ENCODE data around the gene TXLNB. TPM values are rescaled to one million over a fixed set of nuclear protein-coding genes. Genes with fewer than 3 reads are reported as not detected.

TXLNB gene
- total RNA-seq, 1 donor from 2014 or later = 0.05 TPM

DNA sequence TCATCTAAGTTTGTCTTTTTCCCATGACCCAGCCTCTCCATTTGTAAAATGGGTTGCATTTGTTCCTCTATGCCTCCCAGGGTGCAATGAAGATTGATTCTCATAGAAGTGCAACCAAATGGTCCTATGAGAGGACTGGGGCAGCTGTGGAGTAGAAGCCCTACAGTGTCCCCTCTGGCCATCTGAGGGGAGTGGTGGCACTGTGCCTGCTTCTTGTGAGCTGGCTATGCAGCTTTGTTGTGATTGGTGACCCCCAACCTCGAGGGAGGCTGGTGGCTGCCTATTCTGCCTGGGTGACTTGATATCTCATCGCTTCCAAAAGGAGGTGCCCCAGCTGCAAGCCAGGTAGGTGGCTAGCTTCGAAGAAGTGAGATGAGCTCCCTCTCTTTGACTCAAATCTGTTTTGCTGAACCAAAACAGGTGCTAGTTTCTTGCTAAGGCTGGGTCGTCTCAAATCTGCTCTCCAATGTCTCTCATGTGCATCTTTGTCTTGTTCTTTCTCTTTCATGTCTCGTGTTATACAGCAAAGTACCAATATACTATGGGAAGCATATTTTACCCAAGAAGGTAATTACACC is 33.9 kb downstream of the TXLNB start:
- no peak for DNase-seq (ENCODE audit: low spot score)
- H3K4me1 Mint-ChIP-seq (ENCODE audit: low read depth) = peaks cover 15% of the 10 kb centered on the region
- no peaks in the 10 kb centered on the region for H3K36me3 Mint-ChIP-seq (ENCODE audit: low read depth)
- TF ChIP-seq, protein P1, sequence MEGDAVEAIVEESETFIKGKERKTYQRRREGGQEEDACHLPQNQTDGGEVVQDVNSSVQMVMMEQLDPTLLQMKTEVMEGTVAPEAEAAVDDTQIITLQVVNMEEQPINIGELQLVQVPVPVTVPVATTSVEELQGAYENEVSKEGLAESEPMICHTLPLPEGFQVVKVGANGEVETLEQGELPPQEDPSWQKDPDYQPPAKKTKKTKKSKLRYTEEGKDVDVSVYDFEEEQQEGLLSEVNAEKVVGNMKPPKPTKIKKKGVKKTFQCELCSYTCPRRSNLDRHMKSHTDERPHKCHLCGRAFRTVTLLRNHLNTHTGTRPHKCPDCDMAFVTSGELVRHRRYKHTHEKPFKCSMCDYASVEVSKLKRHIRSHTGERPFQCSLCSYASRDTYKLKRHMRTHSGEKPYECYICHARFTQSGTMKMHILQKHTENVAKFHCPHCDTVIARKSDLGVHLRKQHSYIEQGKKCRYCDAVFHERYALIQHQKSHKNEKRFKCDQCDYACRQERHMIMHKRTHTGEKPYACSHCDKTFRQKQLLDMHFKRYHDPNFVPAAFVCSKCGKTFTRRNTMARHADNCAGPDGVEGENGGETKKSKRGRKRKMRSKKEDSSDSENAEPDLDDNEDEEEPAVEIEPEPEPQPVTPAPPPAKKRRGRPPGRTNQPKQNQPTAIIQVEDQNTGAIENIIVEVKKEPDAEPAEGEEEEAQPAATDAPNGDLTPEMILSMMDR (IDR thresholded peaks at IDR 0.05) = no peak
- H3K9me3 Mint-ChIP-seq (ENCODE audit: low read depth) = no peaks in the 10 kb centered on the region
- H3K27ac Mint-ChIP-seq (ENCODE audit: unreplicated experiment) = no peak overlapping the region
- H3K4me3 Mint-ChIP-seq (ENCODE audit: unreplicated experiment) = no peak overlapping the region
- peaks cover 2% of the 10 kb centered on the region for H3K27me3 Mint-ChIP-seq (ENCODE audit: low read depth)

DNA sequence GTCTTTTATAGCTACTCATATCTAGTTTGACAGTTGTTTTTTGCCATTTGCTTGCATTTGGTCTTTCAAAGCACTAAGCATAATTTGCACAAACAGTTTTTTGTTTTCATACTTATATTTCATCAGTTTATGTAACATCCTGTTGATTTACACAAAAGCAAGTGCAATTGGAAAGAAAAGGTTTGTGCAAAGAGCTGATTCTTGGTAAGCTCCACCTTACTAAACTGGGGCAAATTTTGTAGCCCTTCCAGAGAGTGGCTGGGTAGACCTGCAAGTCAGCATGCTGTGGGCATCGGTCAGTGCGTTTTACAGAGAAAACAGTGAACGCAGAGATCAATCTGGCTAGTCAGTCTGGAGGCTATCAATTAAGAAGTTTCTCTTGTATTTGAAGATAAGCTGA is 34.5 kb downstream of the TXLNB start:
- H3K4me1 Mint-ChIP-seq (ENCODE audit: low read depth) = peaks cover 15% of the 10 kb centered on the region

DNA sequence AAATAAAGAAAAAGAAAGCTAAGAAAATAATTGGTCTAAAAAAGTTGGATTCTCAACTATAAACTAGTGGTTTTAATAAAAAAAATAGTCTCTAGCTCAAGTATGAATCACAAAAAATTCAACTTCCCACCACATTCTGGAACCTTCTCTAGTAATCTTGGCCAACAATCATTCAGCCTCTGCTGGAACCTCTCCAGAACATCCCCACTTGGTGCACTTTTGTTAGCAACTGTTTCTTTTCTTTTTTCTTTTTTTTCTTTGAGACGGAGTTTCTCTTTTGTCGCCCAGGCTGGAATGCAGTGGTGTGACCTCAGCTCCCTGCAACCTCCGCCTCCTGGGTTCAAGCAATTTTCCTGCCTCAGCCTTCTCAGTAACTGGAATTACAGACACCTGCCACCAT is 35.7 kb downstream of the TXLNB start:
- TF ChIP-seq, protein P1 (IDR thresholded peaks at IDR 0.05) = no peak
- H3K4me3 Mint-ChIP-seq (ENCODE audit: unreplicated experiment) = no peak overlapping the region
- no peak for DNase-seq (ENCODE audit: low spot score)
- no peaks in the 10 kb centered on the region for H3K9me3 Mint-ChIP-seq (ENCODE audit: low read depth)
- H3K27me3 Mint-ChIP-seq (ENCODE audit: low read depth) = peaks cover 2% of the 10 kb centered on the region
- no peaks in the 10 kb centered on the region for H3K36me3 Mint-ChIP-seq (ENCODE audit: low read depth)
- H3K27ac Mint-ChIP-seq (ENCODE audit: unreplicated experiment) = peak overlapping the region; percentile 76
- H3K4me1 Mint-ChIP-seq (ENCODE audit: low read depth) = peaks cover 20% of the 10 kb centered on the region

More for the DNA sequence above, 34.5 kb downstream of the TXLNB start:
- Mint-ChIP-seq H3K27ac (ENCODE audit: unreplicated experiment) (no peak overlapping the region), H3K36me3 (ENCODE audit: low read depth) (no peaks in the 10 kb centered on the region), H3K4me3 (ENCODE audit: unreplicated experiment) (no peak overlapping the region), H3K9me3 (ENCODE audit: low read depth) (no peaks in the 10 kb centered on the region), H3K27me3 (ENCODE audit: low read depth) (peaks cover 2% of the 10 kb centered on the region)
- DNase-seq (ENCODE audit: low spot score) = no peak
- TF ChIP-seq, protein P1 (IDR thresholded peaks at IDR 0.05) = no peak

DNA sequence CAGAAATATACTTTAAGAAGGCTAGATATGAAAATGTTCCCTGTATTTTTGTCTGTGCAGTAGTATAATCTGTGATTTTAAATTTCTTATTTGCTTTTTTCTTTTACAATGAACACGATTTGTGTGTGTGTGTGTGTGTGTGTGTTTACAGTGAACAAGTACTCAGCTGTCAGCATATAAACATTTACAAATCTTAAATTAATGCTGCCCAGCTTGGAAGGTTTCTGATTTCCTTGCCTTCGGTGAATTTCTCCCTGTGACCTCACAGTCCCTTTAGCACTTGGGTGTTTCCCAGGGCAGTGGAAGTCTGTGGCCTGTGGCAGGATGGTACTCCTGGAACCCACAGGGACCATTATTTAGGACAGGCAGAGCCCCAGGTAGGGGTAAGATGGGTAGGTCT is 37.6 kb downstream of the TXLNB start:
- no peaks in the 10 kb centered on the region for H3K36me3 Mint-ChIP-seq (ENCODE audit: low read depth)
- H3K9me3 Mint-ChIP-seq (ENCODE audit: low read depth) = no peaks in the 10 kb centered on the region
- no peak for DNase-seq (ENCODE audit: low spot score)
- TF ChIP-seq, protein P1 (IDR thresholded peaks at IDR 0.05) = no peak
- H3K27ac Mint-ChIP-seq (ENCODE audit: unreplicated experiment) = no peak overlapping the region
- H3K4me3 Mint-ChIP-seq (ENCODE audit: unreplicated experiment) = no peak overlapping the region
- H3K27me3 Mint-ChIP-seq (ENCODE audit: low read depth) = peaks cover 2% of the 10 kb centered on the region
- H3K4me1 Mint-ChIP-seq (ENCODE audit: low read depth) = peaks cover 27% of the 10 kb centered on the region

DNA sequence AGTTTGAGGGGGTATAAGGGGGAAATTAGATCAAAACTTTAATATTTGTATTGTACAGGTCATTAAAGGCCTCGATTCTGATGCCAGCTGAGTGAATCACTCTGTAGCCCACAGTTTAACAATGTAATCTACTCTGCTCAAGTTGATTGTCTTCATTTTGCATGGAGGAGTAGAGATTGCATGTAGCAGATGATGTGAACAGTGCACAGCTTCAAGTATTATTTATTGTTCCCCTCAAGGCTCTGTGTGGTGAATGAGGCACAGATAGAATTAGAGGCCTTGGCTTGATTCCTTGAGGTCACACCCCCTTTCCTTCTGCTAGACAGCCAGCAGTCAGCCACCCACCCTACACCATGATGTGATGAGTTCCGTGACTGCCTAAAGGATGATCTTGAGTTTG is 38.1 kb downstream of the TXLNB start:
- Mint-ChIP-seq H3K27ac (ENCODE audit: unreplicated experiment) (no peak overlapping the region), H3K9me3 (ENCODE audit: low read depth) (no peaks in the 10 kb centered on the region), H3K27me3 (ENCODE audit: low read depth) (no peaks in the 10 kb centered on the region), H3K4me3 (ENCODE audit: unreplicated experiment) (no peak overlapping the region), H3K36me3 (ENCODE audit: low read depth) (no peaks in the 10 kb centered on the region), H3K4me1 (ENCODE audit: low read depth) (peaks cover 27% of the 10 kb centered on the region)
- no peak for DNase-seq (ENCODE audit: low spot score)
- TF ChIP-seq, protein P1 (IDR thresholded peaks at IDR 0.05) = no peak
